ENCODE measurements around the gene AFF3. TPM values are rescaled to one million over a fixed set of nuclear protein-coding genes. Genes with fewer than 3 reads are reported as not detected.

Gene AFF3
- total and polyA plus RNA-seq, 2 of the 13 experiments (the other 11 are each of a cell fraction or from before 2014, with no cell fraction given): not detected

- TF ChIP-seq ZNF646 (CRISPR knock-in tag; IDR thresholded peaks at IDR 0.05) (no peak), NR3C1 (CRISPR knock-in tag; IDR thresholded peaks at IDR 0.05) (no peak), ISX (CRISPR knock-in tag; conservative IDR thresholded peaks at IDR 0.05) (no peak), KDM5A (IDR thresholded peaks at IDR 0.05; ENCODE audit: borderline replicate concordance, low read length) (no peak), GLI4 (CRISPR knock-in tag; IDR thresholded peaks at IDR 0.05; ENCODE audit: borderline replicate concordance) (no peak)
- TF ChIP-seq, protein P1, sequence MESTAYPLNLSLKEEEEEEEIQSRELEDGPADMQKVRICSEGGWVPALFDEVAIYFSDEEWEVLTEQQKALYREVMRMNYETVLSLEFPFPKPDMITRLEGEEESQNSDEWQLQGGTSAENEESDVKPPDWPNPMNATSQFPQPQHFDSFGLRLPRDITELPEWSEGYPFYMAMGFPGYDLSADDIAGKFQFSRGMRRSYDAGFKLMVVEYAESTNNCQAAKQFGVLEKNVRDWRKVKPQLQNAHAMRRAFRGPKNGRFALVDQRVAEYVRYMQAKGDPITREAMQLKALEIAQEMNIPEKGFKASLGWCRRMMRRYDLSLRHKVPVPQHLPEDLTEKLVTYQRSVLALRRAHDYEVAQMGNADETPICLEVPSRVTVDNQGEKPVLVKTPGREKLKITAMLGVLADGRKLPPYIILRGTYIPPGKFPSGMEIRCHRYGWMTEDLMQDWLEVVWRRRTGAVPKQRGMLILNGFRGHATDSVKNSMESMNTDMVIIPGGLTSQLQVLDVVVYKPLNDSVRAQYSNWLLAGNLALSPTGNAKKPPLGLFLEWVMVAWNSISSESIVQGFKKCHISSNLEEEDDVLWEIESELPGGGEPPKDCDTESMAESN (CRISPR knock-in tag; conservative IDR thresholded peaks at IDR 0.05): no peak
These were observed 292.2 kb downstream of the AFF3 start (continued) for GRCh38 chr2:99850084-99850710.

All from HepG2 (cell line).